IMR-90 (cell line): ENCODE results near the gene THSD7B.

Experiments used
- CTCF ChIP-seq: conservative IDR thresholded peaks from 2 replicates; pipeline ENCODE4 v1.5.1; 2012; ENCODE audit warnings: mild to moderate bottlenecking, low read depth, low read length, improper control_type of control experiment
- MAZ ChIP-seq: IDR thresholded peaks from 2 replicates; pipeline ENCODE4 v1.6.1; 2012; ENCODE audit warnings: low read depth, mild to moderate bottlenecking, low read length, improper control_type of control experiment, moderate library complexity, borderline replicate concordance
- POLR2A ChIP-seq: IDR thresholded peaks from 2 replicates; pipeline ENCODE4 v1.6.1; 2012; ENCODE audit warnings: mild to moderate bottlenecking, low read depth, low read length
- SMC3 ChIP-seq: fragments of 150-350 bp; IDR thresholded peaks from 2 replicates; pipeline ENCODE4 v1.6.1; 2016; ENCODE audit warnings: low read depth, mild to moderate bottlenecking, antibody characterized with exemption, low read length, moderate library complexity

- no peak for TF ChIP-seq MAZ
- no peak for TF ChIP-seq CTCF
- TF ChIP-seq SMC3 = no peak
- no peak for TF ChIP-seq POLR2A
Measured at GRCh38 chr2:136985044-136985443, 219.7 kb downstream of the THSD7B start.
